SK-N-SH treated with all-trans-retinoic acid at 6 μM for 48 hours (cell line): ENCODE data around the gene APBA2.

Experiments used
- PATZ1 ChIP-seq: fragments of 250-450 bp; sonication (Bioruptor Pico); IDR thresholded peaks from 2 replicates; pipeline ENCODE4 v1.8.0; 2020; ENCODE audit warnings: mild to moderate bottlenecking, moderate library complexity, borderline replicate concordance
- TCF4 ChIP-seq: fragments of 250-450 bp; sonication (Bioruptor Pico); IDR thresholded peaks from 2 replicates; pipeline ENCODE4 v1.8.0; 2021; ENCODE audit warnings: mild to moderate bottlenecking, moderate library complexity, borderline replicate concordance
- TF ChIP-seq, protein P1 (sequence below): fragments of 250-450 bp; sonication (Bioruptor Pico); IDR thresholded peaks from 2 replicates; pipeline ENCODE4 v1.5.0; 2020; ENCODE audit warnings: mild to moderate bottlenecking, moderate library complexity

DNA sequence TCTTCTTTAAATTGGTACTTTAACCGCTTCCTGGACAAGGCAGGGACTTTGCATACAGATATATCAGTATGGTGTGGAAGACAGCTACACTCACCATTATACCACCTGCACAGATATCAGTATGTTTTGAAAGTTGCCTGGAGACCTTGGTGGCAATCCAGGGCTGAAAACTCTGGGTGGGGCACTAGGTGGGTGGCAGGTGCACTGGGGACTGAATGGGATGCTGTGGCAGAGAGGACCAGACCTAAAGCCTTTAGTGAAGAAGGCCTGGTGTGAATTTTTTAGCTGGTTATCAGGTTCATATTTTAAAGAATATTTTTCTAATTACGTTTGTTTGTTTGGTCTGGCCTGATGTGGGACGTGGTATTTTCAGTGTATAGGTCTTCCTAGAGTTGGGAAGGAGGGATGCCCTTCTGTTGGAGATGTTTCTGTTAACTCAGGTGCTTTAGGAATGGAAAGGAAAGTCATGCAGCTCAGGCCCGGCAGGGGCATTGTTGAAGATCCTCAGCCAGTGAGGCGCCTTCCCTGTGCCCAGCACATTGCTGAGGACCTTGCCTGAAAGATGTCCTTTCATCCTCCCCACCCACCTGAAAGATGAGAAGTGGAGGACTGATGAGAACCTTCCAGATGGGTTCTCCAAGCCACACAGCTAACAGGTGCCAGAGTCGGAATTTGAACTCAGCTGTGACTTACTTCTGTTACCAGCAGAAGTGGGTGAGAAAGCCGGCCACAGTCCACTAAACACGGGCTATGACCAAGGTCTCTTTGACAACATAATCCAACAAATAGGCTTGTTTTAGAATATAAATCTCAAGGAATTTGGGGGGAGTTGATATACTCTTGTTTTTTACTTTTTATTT, 77.3 kb downstream of the APBA2 start:
- TF ChIP-seq, protein P1, sequence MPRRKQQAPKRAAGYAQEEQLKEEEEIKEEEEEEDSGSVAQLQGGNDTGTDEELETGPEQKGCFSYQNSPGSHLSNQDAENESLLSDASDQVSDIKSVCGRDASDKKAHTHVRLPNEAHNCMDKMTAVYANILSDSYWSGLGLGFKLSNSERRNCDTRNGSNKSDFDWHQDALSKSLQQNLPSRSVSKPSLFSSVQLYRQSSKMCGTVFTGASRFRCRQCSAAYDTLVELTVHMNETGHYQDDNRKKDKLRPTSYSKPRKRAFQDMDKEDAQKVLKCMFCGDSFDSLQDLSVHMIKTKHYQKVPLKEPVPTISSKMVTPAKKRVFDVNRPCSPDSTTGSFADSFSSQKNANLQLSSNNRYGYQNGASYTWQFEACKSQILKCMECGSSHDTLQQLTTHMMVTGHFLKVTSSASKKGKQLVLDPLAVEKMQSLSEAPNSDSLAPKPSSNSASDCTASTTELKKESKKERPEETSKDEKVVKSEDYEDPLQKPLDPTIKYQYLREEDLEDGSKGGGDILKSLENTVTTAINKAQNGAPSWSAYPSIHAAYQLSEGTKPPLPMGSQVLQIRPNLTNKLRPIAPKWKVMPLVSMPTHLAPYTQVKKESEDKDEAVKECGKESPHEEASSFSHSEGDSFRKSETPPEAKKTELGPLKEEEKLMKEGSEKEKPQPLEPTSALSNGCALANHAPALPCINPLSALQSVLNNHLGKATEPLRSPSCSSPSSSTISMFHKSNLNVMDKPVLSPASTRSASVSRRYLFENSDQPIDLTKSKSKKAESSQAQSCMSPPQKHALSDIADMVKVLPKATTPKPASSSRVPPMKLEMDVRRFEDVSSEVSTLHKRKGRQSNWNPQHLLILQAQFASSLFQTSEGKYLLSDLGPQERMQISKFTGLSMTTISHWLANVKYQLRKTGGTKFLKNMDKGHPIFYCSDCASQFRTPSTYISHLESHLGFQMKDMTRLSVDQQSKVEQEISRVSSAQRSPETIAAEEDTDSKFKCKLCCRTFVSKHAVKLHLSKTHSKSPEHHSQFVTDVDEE (CRISPR knock-in tag), result no peak
- TF ChIP-seq PATZ1 (CRISPR knock-in tag) (no peak), TCF4 (no peak)
